Chondrocyte (in vitro differentiated cells): ENCODE measurements around the gene ABHD14A. TPM values are rescaled to one million over a fixed set of nuclear protein-coding genes. Genes with fewer than 3 reads are reported as not detected.

Experiments
- DNase-seq: peaks from one replicate; pipeline ENCODE4 v3.0.0; 2021; ENCODE audit warnings: mixed read lengths, low spot score
- H3K27ac Mint-ChIP-seq: one replicate; pipeline ENCODE4 v1.8.0; 2021; ENCODE audit warnings: mild to moderate bottlenecking, moderate library complexity, mixed read lengths; ENCODE audit not compliant: unreplicated experiment
- H3K27me3 Mint-ChIP-seq: 2 replicates; pipeline ENCODE4 v1.8.0; 2021; ENCODE audit warnings: low read depth, mixed read lengths
- H3K36me3 Mint-ChIP-seq: 2 replicates; pipeline ENCODE4 v1.8.0; 2021; ENCODE audit warnings: low read depth, mixed read lengths
- H3K4me1 Mint-ChIP-seq: 2 replicates; pipeline ENCODE4 v1.8.0; 2021; ENCODE audit warnings: low read depth, mild to moderate bottlenecking, mixed read lengths
- H3K4me3 Mint-ChIP-seq: one replicate; pipeline ENCODE4 v1.8.0; 2021; ENCODE audit warnings: mild to moderate bottlenecking, moderate library complexity, mixed read lengths; ENCODE audit not compliant: unreplicated experiment
- H3K9me3 Mint-ChIP-seq: 2 replicates; pipeline ENCODE4 v1.8.0; 2021; ENCODE audit warnings: low read depth, mixed read lengths
- total RNA-seq: library from RNA; stranded (reverse); gene quantifications from 3 replicates; pipeline ENCODE4 v1.2.1, GENCODE V29; 2021
- TF ChIP-seq, protein P1 (sequence below): fragments of 200-600 bp; sonication (generic); IDR thresholded peaks from 2 replicates; pipeline ENCODE4 v1.5.0; 2021; ENCODE audit warnings: antibody characterized with exemption, mild to moderate bottlenecking, moderate library complexity

ABHD14A gene
- total RNA-seq, 1 donor from 2014 or later: 10.2 TPM

DNA sequence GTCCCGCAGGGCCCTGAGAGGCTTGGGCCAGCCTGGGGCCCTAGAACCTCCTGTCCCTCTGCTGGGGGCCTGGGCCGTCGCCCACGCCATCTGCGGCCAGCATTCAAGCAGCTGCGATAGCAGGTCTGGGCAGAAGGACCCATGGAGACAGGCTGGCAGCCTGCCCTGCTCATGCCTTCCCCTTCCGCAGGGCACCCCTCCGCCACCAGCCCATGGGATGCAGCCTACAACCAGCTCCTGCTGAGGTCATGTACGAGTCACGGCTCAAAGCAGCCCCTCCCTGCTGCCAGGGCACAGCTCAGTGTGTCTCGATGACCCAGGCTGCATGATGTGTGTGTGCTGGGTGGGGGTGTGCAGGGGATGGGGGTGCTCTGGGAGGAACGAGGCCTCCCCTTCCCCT lies 53.7 kb downstream of the ABHD14A start:
- no peak overlapping the region for H3K4me3 Mint-ChIP-seq
- no peaks in the 10 kb centered on the region for H3K9me3 Mint-ChIP-seq
- TF ChIP-seq, protein P1, sequence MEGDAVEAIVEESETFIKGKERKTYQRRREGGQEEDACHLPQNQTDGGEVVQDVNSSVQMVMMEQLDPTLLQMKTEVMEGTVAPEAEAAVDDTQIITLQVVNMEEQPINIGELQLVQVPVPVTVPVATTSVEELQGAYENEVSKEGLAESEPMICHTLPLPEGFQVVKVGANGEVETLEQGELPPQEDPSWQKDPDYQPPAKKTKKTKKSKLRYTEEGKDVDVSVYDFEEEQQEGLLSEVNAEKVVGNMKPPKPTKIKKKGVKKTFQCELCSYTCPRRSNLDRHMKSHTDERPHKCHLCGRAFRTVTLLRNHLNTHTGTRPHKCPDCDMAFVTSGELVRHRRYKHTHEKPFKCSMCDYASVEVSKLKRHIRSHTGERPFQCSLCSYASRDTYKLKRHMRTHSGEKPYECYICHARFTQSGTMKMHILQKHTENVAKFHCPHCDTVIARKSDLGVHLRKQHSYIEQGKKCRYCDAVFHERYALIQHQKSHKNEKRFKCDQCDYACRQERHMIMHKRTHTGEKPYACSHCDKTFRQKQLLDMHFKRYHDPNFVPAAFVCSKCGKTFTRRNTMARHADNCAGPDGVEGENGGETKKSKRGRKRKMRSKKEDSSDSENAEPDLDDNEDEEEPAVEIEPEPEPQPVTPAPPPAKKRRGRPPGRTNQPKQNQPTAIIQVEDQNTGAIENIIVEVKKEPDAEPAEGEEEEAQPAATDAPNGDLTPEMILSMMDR: no peak
- no peaks in the 10 kb centered on the region for H3K36me3 Mint-ChIP-seq
- H3K27ac Mint-ChIP-seq: no peak overlapping the region
- H3K4me1 Mint-ChIP-seq: peaks cover 25% of the 10 kb centered on the region
- no peaks in the 10 kb centered on the region for H3K27me3 Mint-ChIP-seq
- DNase-seq: no peak

DNA sequence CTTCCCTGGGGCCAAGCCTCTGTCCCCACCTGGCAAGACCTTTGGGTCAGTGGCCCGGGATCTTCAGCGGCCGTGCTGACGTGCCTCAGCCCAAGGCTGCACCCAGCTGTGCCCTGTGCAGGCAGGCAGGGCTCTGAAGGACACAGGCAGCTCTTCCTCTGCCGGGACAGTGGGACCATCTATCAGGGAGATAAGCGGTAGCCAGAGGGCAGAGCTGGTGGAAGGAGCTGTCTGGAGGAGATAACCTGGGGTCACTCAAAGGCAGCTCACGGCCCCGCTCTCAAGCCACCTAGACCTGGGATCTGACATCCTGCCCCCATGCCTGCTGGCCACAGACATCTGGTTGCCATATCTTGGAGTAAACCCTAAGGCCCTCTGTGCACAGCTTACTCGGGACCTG lies 54.2 kb downstream of the ABHD14A start:
- no peak overlapping the region for H3K27ac Mint-ChIP-seq
- TF ChIP-seq, protein P1: no peak
- no peak overlapping the region for H3K4me3 Mint-ChIP-seq
- H3K9me3 Mint-ChIP-seq: no peaks in the 10 kb centered on the region
- peaks cover 20% of the 10 kb centered on the region for H3K4me1 Mint-ChIP-seq
- H3K36me3 Mint-ChIP-seq: no peaks in the 10 kb centered on the region
- no peaks in the 10 kb centered on the region for H3K27me3 Mint-ChIP-seq
- no peak for DNase-seq

DNA sequence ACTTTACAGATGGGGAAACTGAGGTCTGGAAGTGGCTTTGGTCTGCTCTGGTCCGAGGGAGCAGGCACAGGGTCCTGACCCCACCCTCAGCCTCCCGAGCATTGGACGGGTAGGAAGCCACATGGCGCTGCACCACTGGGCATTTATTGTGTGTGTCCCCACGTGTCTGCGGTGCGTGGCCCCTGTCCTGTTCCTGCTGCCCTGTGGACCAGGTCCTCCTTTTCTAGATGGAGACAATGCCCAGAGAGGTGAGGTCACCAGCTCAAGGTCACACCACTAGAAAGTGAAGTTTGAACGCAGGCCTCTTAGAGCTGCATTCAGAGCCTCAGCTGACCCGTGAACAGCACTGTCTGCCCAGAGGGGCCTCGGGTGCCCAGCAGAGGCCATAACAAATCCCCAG lies 54.7 kb downstream of the ABHD14A start:
- Mint-ChIP-seq H3K4me3 (no peak overlapping the region), H3K4me1 (peaks cover 15% of the 10 kb centered on the region), H3K36me3 (no peaks in the 10 kb centered on the region), H3K9me3 (no peaks in the 10 kb centered on the region), H3K27me3 (no peaks in the 10 kb centered on the region), H3K27ac (no peak overlapping the region)
- TF ChIP-seq, protein P1: no peak
- DNase-seq: no peak

Other genes with a start within 250 kb of the ABHD14A start
- not detected in 3 replicates for gene IQCF6, start 195.8 kb upstream of the ABHD14A start, total RNA-seq
- not detected in 3 replicates for gene IQCF2, start 113.4 kb upstream of the ABHD14A start, total RNA-seq
- not detected in 3 replicates for gene IQCF5, start 99.5 kb upstream of the ABHD14A start, total RNA-seq
- not detected in 3 replicates for gene IQCF1, start 71.7 kb upstream of the ABHD14A start, total RNA-seq
- gene RRP9, start 33.2 kb upstream of the ABHD14A start, total RNA-seq: 18.0 to 21.0 TPM (median 19.7 TPM) in 3 replicates
- 9.5 to 12.4 TPM (median 9.7 TPM) in 3 replicates for gene PARP3, start 32.7 kb upstream of the ABHD14A start, total RNA-seq
- 0.19 TPM in 1 of 3 replicates, not detected in the others for gene GPR62, start 19.7 kb upstream of the ABHD14A start, total RNA-seq
- gene PCBP4, start 7.6 kb upstream of the ABHD14A start, total RNA-seq: 35.5 to 63.8 TPM (median 55.7 TPM) in 3 replicates
- gene ABHD14B, start 1.0 kb upstream of the ABHD14A start, total RNA-seq: 24.3 to 38.0 TPM (median 25.7 TPM) in 3 replicates
- 21.1 to 24.5 TPM (median 21.7 TPM) in 3 replicates for gene ACY1, start 8.5 kb downstream of the ABHD14A start, total RNA-seq
- gene RPL29, start 20.8 kb downstream of the ABHD14A start, total RNA-seq: 610 to 772 TPM (median 621 TPM) in 3 replicates
- 32.5 to 33.6 TPM (median 33.3 TPM) in 3 replicates for gene DUSP7, start 81.5 kb downstream of the ABHD14A start, total RNA-seq
- 5.3 to 5.7 TPM (median 5.5 TPM) in 3 replicates for gene POC1A, start 179.4 kb downstream of the ABHD14A start, total RNA-seq
- gene ALAS1, start 223.1 kb downstream of the ABHD14A start, total RNA-seq: 37.5 to 39.8 TPM (median 38.3 TPM) in 3 replicates